DOHH2 (cell line): ENCODE results near the gene MPDZ.

Experiments used
- H3F3A ChIP-seq: fragments of 200-600 bp; sonication (generic), shearing (Covaris generic); 2 replicates; pipeline ENCODE4 v1.6.0; 2016; ENCODE audit warnings: antibody characterized with exemption, mild to moderate bottlenecking; ENCODE audit not compliant: control insufficient read depth, insufficient read depth
- H3K27ac ChIP-seq: fragments of 200-600 bp; sonication (generic); 2 replicates; pipeline ENCODE4 v1.5.1; 2014; ENCODE audit warnings: low read depth, mild to moderate bottlenecking, low read length, moderate library complexity
- H3K27me3 ChIP-seq: fragments of 200-600 bp; sonication (generic); 2 replicates; pipeline ENCODE4 v1.6.1; 2014; ENCODE audit warnings: mild to moderate bottlenecking, low read length, mixed read lengths; ENCODE audit not compliant: control insufficient read depth
- H3K36me3 ChIP-seq: fragments of 200-600 bp; sonication (generic); 2 replicates; pipeline ENCODE4 v1.6.1; 2014; ENCODE audit warnings: mild to moderate bottlenecking, low read length, moderate library complexity, mixed read lengths; ENCODE audit not compliant: control insufficient read depth
- H3K4me1 ChIP-seq: fragments of 200-600 bp; sonication (generic); 2 replicates; pipeline ENCODE4 v1.6.1; 2014; ENCODE audit warnings: mild to moderate bottlenecking, low read length, mixed read lengths; ENCODE audit not compliant: control insufficient read depth
- H3K4me2 ChIP-seq: fragments of 200-600 bp; sonication (generic); 2 replicates; pipeline ENCODE4 v1.6.0; 2014; ENCODE audit warnings: mild to moderate bottlenecking, low read length, moderate library complexity
- H3K4me3 ChIP-seq: fragments of 200-600 bp; sonication (generic); 2 replicates; pipeline ENCODE4 v1.5.1; 2014; ENCODE audit warnings: mild to moderate bottlenecking, low read length, mixed read lengths
- H3K79me2 ChIP-seq: fragments of 200-600 bp; sonication (generic); 2 replicates; pipeline ENCODE4 v1.6.1; 2014; ENCODE audit warnings: mild to moderate bottlenecking, low read length, mixed read lengths; ENCODE audit not compliant: control insufficient read depth
- H3K9me2 ChIP-seq: fragments of 200-600 bp; sonication (generic); replicated peaks from 2 replicates; pipeline ENCODE4 v1.6.1; 2014; ENCODE audit warnings: mild to moderate bottlenecking, low read length, mixed read lengths; ENCODE audit not compliant: control insufficient read depth
- H3K9me3 ChIP-seq: fragments of 200-600 bp; sonication (generic); 2 replicates; pipeline ENCODE4 v1.6.1; 2014; ENCODE audit warnings: antibody characterized with exemption, low read length, mixed read lengths; ENCODE audit not compliant: control insufficient read depth, insufficient read depth
- H4K20me1 ChIP-seq: fragments of 200-600 bp; sonication (generic); 2 replicates; pipeline ENCODE4 v1.6.0; 2014; ENCODE audit warnings: low read depth, mild to moderate bottlenecking, antibody characterized with exemption, low read length, moderate library complexity; ENCODE audit not compliant: control insufficient read depth, insufficient read depth
- EZH2phosphoT487 ChIP-seq: fragments of 200-600 bp; sonication (generic); IDR thresholded peaks from 2 replicates; pipeline ENCODE4 v1.6.1; 2017; ENCODE audit warnings: borderline replicate concordance, mild to moderate bottlenecking, antibody characterized with exemption, low read length, moderate library complexity, mixed read lengths
- TF ChIP-seq, protein P1 (sequence below): fragments of 200-600 bp; sonication (generic); IDR thresholded peaks from one replicate; pipeline ENCODE4 v1.5.1; 2014; ENCODE audit warnings: antibody characterized with exemption, mild to moderate bottlenecking, low read depth, low read length; ENCODE audit not compliant: poor library complexity, severe bottlenecking

Gene MPDZ

GRCh38 chr9:13151489-13151888 is 128.0 kb downstream of the MPDZ start:
- no peaks in the 10 kb centered on the region for H3K9me2 ChIP-seq
- no peak overlapping the region for H3K4me2 ChIP-seq
- no peaks in the 10 kb centered on the region for H4K20me1 ChIP-seq
- no peaks in the 10 kb centered on the region for H3K4me1 ChIP-seq
- no peak overlapping the region for H3K4me3 ChIP-seq
- H3K9me3 ChIP-seq, result no peaks in the 10 kb centered on the region
- H3K27me3 ChIP-seq, result no peaks in the 10 kb centered on the region
- H3K27ac ChIP-seq, result no peak overlapping the region
- H3F3A ChIP-seq, result no peaks in the 10 kb centered on the region
- no peaks in the 10 kb centered on the region for H3K36me3 ChIP-seq
- TF ChIP-seq, protein P1, sequence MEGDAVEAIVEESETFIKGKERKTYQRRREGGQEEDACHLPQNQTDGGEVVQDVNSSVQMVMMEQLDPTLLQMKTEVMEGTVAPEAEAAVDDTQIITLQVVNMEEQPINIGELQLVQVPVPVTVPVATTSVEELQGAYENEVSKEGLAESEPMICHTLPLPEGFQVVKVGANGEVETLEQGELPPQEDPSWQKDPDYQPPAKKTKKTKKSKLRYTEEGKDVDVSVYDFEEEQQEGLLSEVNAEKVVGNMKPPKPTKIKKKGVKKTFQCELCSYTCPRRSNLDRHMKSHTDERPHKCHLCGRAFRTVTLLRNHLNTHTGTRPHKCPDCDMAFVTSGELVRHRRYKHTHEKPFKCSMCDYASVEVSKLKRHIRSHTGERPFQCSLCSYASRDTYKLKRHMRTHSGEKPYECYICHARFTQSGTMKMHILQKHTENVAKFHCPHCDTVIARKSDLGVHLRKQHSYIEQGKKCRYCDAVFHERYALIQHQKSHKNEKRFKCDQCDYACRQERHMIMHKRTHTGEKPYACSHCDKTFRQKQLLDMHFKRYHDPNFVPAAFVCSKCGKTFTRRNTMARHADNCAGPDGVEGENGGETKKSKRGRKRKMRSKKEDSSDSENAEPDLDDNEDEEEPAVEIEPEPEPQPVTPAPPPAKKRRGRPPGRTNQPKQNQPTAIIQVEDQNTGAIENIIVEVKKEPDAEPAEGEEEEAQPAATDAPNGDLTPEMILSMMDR, result no peak
- TF ChIP-seq EZH2phosphoT487, result no peak
- H3K79me2 ChIP-seq, result no peaks in the 10 kb centered on the region

- Histone ChIP-seq H3K27ac (no peak overlapping the region), H3K79me2 (no peaks in the 10 kb centered on the region), H3F3A (no peaks in the 10 kb centered on the region), H3K4me2 (no peak overlapping the region), H3K9me2 (no peaks in the 10 kb centered on the region), H3K4me3 (no peak overlapping the region), H3K27me3 (no peaks in the 10 kb centered on the region), H3K4me1 (no peaks in the 10 kb centered on the region), H3K9me3 (no peaks in the 10 kb centered on the region), H4K20me1 (no peaks in the 10 kb centered on the region), H3K36me3 (no peaks in the 10 kb centered on the region)
- no peak for TF ChIP-seq EZH2phosphoT487
- TF ChIP-seq, protein P1, result no peak
These were observed 130.0 kb downstream of the MPDZ start for GRCh38 chr9:13149454-13149853.

DNA sequence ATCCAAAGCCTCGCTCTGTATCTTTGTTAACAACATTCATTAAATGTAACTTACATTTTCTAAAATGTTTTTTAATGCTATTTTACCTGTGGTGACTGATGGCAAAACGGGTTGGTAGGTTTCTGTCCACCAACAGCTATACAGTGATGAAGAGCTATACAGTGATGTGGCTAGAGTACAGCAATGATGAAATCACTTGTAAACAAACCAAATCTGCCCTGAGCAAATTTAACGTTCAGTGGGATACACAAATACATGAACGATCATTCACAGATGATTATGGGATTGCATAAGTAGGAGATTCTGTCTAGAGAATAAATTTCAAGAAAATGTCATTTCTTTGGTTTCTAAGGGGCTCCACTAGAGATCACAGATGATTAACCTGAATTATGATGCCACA is 132.7 kb downstream of the MPDZ start:
- Histone ChIP-seq H3K4me3 (no peak overlapping the region), H3K4me1 (no peaks in the 10 kb centered on the region), H3K4me2 (no peak overlapping the region), H4K20me1 (no peaks in the 10 kb centered on the region), H3K27me3 (no peaks in the 10 kb centered on the region), H3K9me2 (no peaks in the 10 kb centered on the region), H3K36me3 (no peaks in the 10 kb centered on the region), H3K9me3 (no peaks in the 10 kb centered on the region), H3K79me2 (no peaks in the 10 kb centered on the region), H3K27ac (no peak overlapping the region), H3F3A (no peaks in the 10 kb centered on the region)
- TF ChIP-seq, protein P1, result no peak
- TF ChIP-seq EZH2phosphoT487, result no peak

- Histone ChIP-seq H3K36me3 (no peaks in the 10 kb centered on the region), H3K4me3 (no peak overlapping the region), H3K9me2 (no peaks in the 10 kb centered on the region), H3F3A (no peaks in the 10 kb centered on the region), H3K27me3 (no peaks in the 10 kb centered on the region), H4K20me1 (no peaks in the 10 kb centered on the region), H3K79me2 (no peaks in the 10 kb centered on the region), H3K4me2 (no peak overlapping the region), H3K4me1 (no peaks in the 10 kb centered on the region), H3K27ac (no peak overlapping the region), H3K9me3 (no peaks in the 10 kb centered on the region)
- no peak for TF ChIP-seq EZH2phosphoT487
- TF ChIP-seq, protein P1, result no peak
These were observed 134.2 kb downstream of the MPDZ start for GRCh38 chr9:13145340-13145739.
